ENCODE data around the gene TPM1.

TPM1 gene

GRCh38 chr15:63059075-63059474, 16.5 kb downstream of the TPM1 start:
- DNase-seq: no peak

GRCh38 chr15:63059573-63060216, 17.1 kb downstream of the TPM1 start:
- no peak for DNase-seq

- no peak for DNase-seq
Observed at GRCh38 chr15:63060699-63061098, 18.2 kb downstream of the TPM1 start.

- DNase-seq: no peak
Observed at GRCh38 chr15:63061975-63062374, 19.4 kb downstream of the TPM1 start.

- no peak for DNase-seq
Observed at GRCh38 chr15:63063164-63063756, 20.7 kb downstream of the TPM1 start.

GRCh38 chr15:63063877-63064409, 21.4 kb downstream of the TPM1 start:
- DNase-seq: no peak

GRCh38 chr15:63065262-63066221, 23.0 kb downstream of the TPM1 start:
- no peak for DNase-seq

GRCh38 chr15:63066272-63066671, 23.7 kb downstream of the TPM1 start:
- no peak for DNase-seq

- no peak for DNase-seq
Observed at GRCh38 chr15:63067306-63067705, 24.8 kb downstream of the TPM1 start.

- DNase-seq: no peak
Observed at GRCh38 chr15:63067976-63068743, 25.6 kb downstream of the TPM1 start.

GRCh38 chr15:63069616-63070090, 27.1 kb downstream of the TPM1 start:
- DNase-seq: no peak

GRCh38 chr15:63070681-63071129, 28.2 kb downstream of the TPM1 start:
- DNase-seq: no peak

- DNase-seq: no peak
Observed at GRCh38 chr15:63071288-63071909, 28.9 kb downstream of the TPM1 start.

GRCh38 chr15:63072023-63072650, 29.6 kb downstream of the TPM1 start:
- DNase-seq: no peak

- DNase-seq: no peak
Observed at GRCh38 chr15:63072809-63073277, 30.3 kb downstream of the TPM1 start.

GRCh38 chr15:63073497-63074172, 31.1 kb downstream of the TPM1 start:
- DNase-seq: no peak

GRCh38 chr15:63075015-63075983, 32.8 kb downstream of the TPM1 start:
- DNase-seq: no peak

GRCh38 chr15:63075984-63076713, 33.6 kb downstream of the TPM1 start:
- DNase-seq: no peak

- DNase-seq: no peak
Observed at GRCh38 chr15:63076714-63077046, 34.1 kb downstream of the TPM1 start.
